OCI-LY1 (cell line): ENCODE results near the gene SCN1B.

ENCODE experiments used
- H2AFZ ChIP-seq: fragments of 200-600 bp; sonication (generic), shearing (Covaris generic); 2 replicates; pipeline ENCODE4 v1.6.0; 2014; ENCODE audit warnings: antibody characterized with exemption, mild to moderate bottlenecking, low read length
- H3F3A ChIP-seq: fragments of 200-600 bp; sonication (generic), shearing (Covaris generic); 2 replicates; pipeline ENCODE4 v1.6.0; 2014; ENCODE audit warnings: mild to moderate bottlenecking, antibody characterized with exemption, low read length, moderate library complexity; ENCODE audit not compliant: insufficient read depth
- H3K27ac ChIP-seq: fragments of 200-600 bp; sonication (generic); 2 replicates; pipeline ENCODE4 v1.5.1; 2014; ENCODE audit warnings: low read length, mixed run types, mild to moderate bottlenecking, low read depth; ENCODE audit not compliant: poor library complexity, severe bottlenecking
- H3K27me3 ChIP-seq: fragments of 200-600 bp; sonication (generic); 2 replicates; pipeline ENCODE4 v1.6.0; 2014; ENCODE audit warnings: antibody characterized with exemption, mild to moderate bottlenecking, low read length, moderate library complexity; ENCODE audit not compliant: insufficient read depth
- H3K36me3 ChIP-seq: fragments of 200-600 bp; sonication (generic); 2 replicates; pipeline ENCODE4 v1.6.1; 2014; ENCODE audit warnings: mild to moderate bottlenecking, antibody characterized with exemption, low read length, moderate library complexity, mixed read lengths; ENCODE audit not compliant: insufficient read depth
- H3K4me1 ChIP-seq: fragments of 200-600 bp; sonication (generic); 2 replicates; pipeline ENCODE4 v1.5.1; 2014; ENCODE audit warnings: mild to moderate bottlenecking, low read length, moderate library complexity; ENCODE audit not compliant: insufficient read depth, severe bottlenecking
- H3K4me2 ChIP-seq: fragments of 200-600 bp; sonication (generic), shearing (Covaris generic); 2 replicates; pipeline ENCODE4 v1.6.1; 2014; ENCODE audit warnings: low read length
- H3K4me3 ChIP-seq: fragments of 200-600 bp; sonication (generic); 2 replicates; pipeline ENCODE4 v1.5.1; 2014; ENCODE audit warnings: low read length, low read depth, mild to moderate bottlenecking, mixed read lengths; ENCODE audit not compliant: poor library complexity, severe bottlenecking
- H3K79me2 ChIP-seq: fragments of 200-600 bp; shearing (Covaris generic); 2 replicates; pipeline ENCODE4 v1.6.1; 2016; ENCODE audit warnings: mixed run types, low read length, mixed read lengths; ENCODE audit not compliant: insufficient read depth
- H3K9ac ChIP-seq: fragments of 200-600 bp; sonication (generic), shearing (Covaris generic); 2 replicates; pipeline ENCODE4 v1.6.1; 2014; ENCODE audit warnings: mild to moderate bottlenecking, low read length, mixed read lengths
- H3K9me2 ChIP-seq: fragments of 200-600 bp; sonication (generic), shearing (Covaris generic); 2 replicates; pipeline ENCODE4 v1.6.1; 2014; ENCODE audit warnings: low read depth, mild to moderate bottlenecking, low read length, mixed read lengths
- H3K9me3 ChIP-seq: fragments of 200-600 bp; shearing (Covaris generic); 2 replicates; pipeline ENCODE4 v1.6.1; 2014; ENCODE audit warnings: low read length, mixed read lengths
- H4K20me1 ChIP-seq: fragments of 200-600 bp; sonication (generic), shearing (Covaris generic); 2 replicates; pipeline ENCODE4 v1.6.0; 2016; ENCODE audit warnings: mild to moderate bottlenecking, low read length; ENCODE audit not compliant: insufficient read depth
- CTCF ChIP-seq: fragments of 200-600 bp; sonication (generic), shearing (Covaris generic); IDR thresholded peaks from 2 replicates; pipeline ENCODE4 v1.5.1; 2017; ENCODE audit warnings: mild to moderate bottlenecking, antibody characterized with exemption, low read length, moderate library complexity, mixed read lengths
- EZH2 ChIP-seq: fragments of 200-600 bp; sonication (generic), shearing (Covaris generic); IDR thresholded peaks from 2 replicates; pipeline ENCODE4 v1.8.0; 2017; ENCODE audit warnings: borderline replicate concordance, mixed run types, mild to moderate bottlenecking, antibody characterized with exemption, low read length, moderate library complexity, mixed read lengths

The SCN1B gene

GRCh38 chr19:35040826-35041547, 10.7 kb downstream of the SCN1B start:
- Histone ChIP-seq H3K79me2 (no peaks in the 10 kb centered on the region), H3K4me1 (peaks cover 5% of the 10 kb centered on the region), H3K27ac (no peak overlapping the region), H2AFZ (no peak overlapping the region), H3F3A (no peaks in the 10 kb centered on the region), H3K27me3 (no peaks in the 10 kb centered on the region; the same call in 1 of the 2 replicates), H3K4me2 (no peak overlapping the region), H3K9me3 (no peaks in the 10 kb centered on the region), H3K4me3 (no peak overlapping the region), H4K20me1 (no peaks in the 10 kb centered on the region), H3K9me2 (no peaks in the 10 kb centered on the region), H3K36me3 (no peaks in the 10 kb centered on the region), H3K9ac (no peak overlapping the region)
- TF ChIP-seq CTCF, result no peak
- no peak for TF ChIP-seq EZH2

- TF ChIP-seq CTCF (no peak), EZH2 (no peak)
- Histone ChIP-seq H3K9ac (no peak within 1 kb of the TSS), H3K4me3 (no peak within 1 kb of the TSS), H3K4me2 (no peak within 1 kb of the TSS), H3K9me2 (no peaks in the 10 kb centered on the region), H3K27me3 (no peaks in the 10 kb centered on the region; the same call in 1 of the 2 replicates), H3K9me3 (no peaks in the 10 kb centered on the region), H3K36me3 (no peaks in the 10 kb centered on the region), H2AFZ (no peak within 1 kb of the TSS), H3F3A (no peaks in the 10 kb centered on the region), H3K4me1 (peaks cover 5% of the 10 kb centered on the region), H4K20me1 (no peaks in the 10 kb centered on the region), H3K79me2 (no peaks in the 10 kb centered on the region), H3K27ac (no peak within 1 kb of the TSS)
Observed at GRCh38 chr19:35041548-35042055, 11.3 kb downstream of the SCN1B start, which contains the start of gene HPN. Gene HPN, plus strand, starts transcription at chr19:35041721. Its CDS starts 786 bp downstream, at chr19:35042507.

GRCh38 chr19:35042056-35042730, 11.9 kb downstream of the SCN1B start:
- Histone ChIP-seq H3K27ac (no peak overlapping the region), H3F3A (no peaks in the 10 kb centered on the region), H3K4me1 (peaks cover 5% of the 10 kb centered on the region), H3K9me2 (no peaks in the 10 kb centered on the region), H3K4me2 (no peak overlapping the region), H3K27me3 (no peaks in the 10 kb centered on the region; the same call in 1 of the 2 replicates), H3K79me2 (no peaks in the 10 kb centered on the region), H3K4me3 (no peak overlapping the region), H3K9me3 (no peaks in the 10 kb centered on the region), H2AFZ (no peak overlapping the region), H3K9ac (no peak overlapping the region), H3K36me3 (no peaks in the 10 kb centered on the region), H4K20me1 (no peaks in the 10 kb centered on the region)
- no peak for TF ChIP-seq CTCF
- TF ChIP-seq EZH2, result no peak
